Measurements from ENCODE around the gene RUVBL1.

RUVBL1 gene

DNA sequence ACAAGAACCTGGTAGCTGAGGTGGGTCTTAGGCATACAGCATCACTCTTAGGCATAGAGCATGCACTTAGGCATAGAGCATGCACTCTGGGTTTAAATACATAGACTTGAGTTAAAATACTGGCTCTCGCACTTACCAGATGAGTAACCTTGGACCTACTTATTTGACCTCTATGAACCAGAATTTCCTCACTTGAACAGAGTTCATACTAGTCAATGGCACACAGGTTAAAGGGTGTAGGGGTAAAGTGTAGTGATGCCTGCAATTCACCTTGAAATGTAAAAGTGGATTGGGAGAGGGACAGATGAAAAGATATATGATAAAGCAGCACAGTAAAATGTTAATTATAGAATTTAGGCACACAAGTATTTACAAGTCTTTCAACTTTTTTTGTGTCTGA, 1.6 kb downstream of the RUVBL1 start:
- no peak for DNase-seq (ENCODE audit: low read depth)
- TF ChIP-seq, protein P1, sequence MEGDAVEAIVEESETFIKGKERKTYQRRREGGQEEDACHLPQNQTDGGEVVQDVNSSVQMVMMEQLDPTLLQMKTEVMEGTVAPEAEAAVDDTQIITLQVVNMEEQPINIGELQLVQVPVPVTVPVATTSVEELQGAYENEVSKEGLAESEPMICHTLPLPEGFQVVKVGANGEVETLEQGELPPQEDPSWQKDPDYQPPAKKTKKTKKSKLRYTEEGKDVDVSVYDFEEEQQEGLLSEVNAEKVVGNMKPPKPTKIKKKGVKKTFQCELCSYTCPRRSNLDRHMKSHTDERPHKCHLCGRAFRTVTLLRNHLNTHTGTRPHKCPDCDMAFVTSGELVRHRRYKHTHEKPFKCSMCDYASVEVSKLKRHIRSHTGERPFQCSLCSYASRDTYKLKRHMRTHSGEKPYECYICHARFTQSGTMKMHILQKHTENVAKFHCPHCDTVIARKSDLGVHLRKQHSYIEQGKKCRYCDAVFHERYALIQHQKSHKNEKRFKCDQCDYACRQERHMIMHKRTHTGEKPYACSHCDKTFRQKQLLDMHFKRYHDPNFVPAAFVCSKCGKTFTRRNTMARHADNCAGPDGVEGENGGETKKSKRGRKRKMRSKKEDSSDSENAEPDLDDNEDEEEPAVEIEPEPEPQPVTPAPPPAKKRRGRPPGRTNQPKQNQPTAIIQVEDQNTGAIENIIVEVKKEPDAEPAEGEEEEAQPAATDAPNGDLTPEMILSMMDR (IDR thresholded peaks at IDR 0.05; ENCODE audit: insufficient read depth, low read depth, low read length, missing control alignments), result no peak
- H3K4me3 ChIP-seq (ENCODE audit: low read depth, low read length), result no peak overlapping the region

DNA sequence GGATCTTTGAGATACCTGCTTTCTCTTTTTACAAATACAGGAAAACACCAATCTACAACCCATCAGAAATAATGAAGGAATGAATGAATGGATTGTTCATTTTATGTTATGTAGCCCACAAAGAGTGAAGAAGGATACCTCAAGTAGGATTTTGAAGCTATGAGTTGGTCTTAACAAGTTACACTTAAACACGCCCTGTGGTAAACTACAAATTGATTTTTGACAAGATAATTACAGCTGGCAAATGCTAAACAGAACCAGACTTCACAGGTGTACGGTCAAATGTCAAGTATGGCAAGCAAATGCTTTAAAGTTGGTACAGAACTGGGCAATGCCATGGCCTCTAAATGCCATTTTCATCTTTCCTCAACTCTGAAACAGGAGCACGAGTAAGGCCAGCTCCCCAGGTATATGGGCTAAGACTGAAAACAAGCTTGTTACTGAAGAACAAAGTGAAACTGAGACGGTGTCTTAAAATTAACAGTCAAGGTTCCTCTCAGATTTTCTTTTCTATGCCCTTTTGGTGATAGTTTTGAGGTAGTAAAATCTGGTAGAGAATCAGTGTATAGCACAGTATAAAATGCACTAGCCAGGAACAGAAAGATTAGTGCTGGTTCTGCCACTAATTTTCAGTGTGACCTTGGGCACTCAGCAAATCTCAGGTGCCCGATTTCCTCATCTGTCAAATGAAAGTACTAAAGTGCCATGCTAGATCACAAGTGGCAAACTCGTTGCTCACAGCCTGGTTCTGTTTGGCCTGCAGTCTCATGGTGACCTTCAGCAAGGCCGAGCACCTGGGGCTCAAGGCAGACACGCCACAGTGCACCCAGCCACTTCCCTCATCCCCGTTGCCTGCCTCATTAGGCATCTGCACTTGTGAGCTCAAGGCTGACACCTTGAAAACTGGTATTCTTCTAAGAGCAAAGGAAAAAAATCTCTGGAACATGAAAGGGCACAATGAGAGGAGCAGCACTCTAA, 9.5 kb downstream of the RUVBL1 start:
- peak overlapping the region; percentile 41 for H3K4me3 ChIP-seq (ENCODE audit: low read depth, low read length)
- TF ChIP-seq, protein P1 (IDR thresholded peaks at IDR 0.05; ENCODE audit: insufficient read depth, low read depth, low read length, missing control alignments), result no peak
- DNase-seq (ENCODE audit: low read depth), result peak; percentile 69

DNA sequence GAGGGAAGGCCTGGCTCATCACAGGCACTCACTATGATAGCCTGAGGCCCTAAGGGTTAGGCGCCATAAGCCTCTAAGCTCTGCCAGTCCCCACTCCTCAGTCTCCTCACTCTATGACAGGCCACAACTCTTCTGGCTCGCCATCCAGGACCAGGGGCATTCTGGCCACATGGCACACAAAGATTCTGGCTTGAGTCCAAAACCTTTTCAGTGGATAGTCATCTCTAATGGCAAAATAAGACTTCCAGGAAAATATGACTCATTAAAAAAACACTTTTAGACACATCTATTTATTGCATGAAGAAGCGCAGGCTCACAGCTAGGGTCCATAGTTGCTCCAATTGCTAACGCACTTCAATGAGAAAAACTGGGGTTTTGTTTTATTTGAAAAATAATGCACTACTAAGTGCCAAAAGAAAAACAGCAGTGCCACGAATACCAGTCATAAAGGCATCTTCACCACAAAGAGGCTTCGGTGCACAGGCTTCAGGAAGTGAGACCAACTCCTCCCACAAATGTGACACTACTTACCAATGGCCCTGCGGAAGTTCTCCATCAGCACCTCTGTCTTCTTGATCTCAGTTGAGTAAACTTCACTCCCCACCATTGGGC, 11.1 kb downstream of the RUVBL1 start:
- DNase-seq (ENCODE audit: low read depth), result peak; percentile 75
- TF ChIP-seq, protein P1 (IDR thresholded peaks at IDR 0.05; ENCODE audit: insufficient read depth, low read depth, low read length, missing control alignments), result no peak
- H3K4me3 ChIP-seq (ENCODE audit: low read depth, low read length), result no peak overlapping the region

DNA sequence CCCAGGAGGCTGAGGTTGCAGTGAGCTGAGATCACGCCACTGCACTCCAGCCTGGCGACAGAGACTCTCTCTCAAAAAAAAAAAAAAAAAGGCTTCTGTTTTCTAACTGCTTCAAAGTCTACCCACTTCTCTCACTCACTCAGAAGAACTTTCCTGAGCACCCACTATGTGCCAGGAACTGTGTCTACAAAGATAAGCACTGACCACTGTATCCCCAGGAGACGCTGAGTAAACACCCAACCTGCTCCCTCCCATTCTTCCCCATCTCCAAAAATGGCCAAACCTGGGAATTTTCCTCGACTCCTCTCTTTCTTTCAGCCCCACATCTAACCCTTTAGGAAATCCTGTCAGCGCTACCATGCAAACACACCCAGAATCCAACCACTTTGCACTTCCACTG, 12.5 kb downstream of the RUVBL1 start:
- TF ChIP-seq, protein P1 (IDR thresholded peaks at IDR 0.05; ENCODE audit: insufficient read depth, low read depth, low read length, missing control alignments), result no peak
- DNase-seq (ENCODE audit: low read depth), result no peak
- no peak overlapping the region for H3K4me3 ChIP-seq (ENCODE audit: low read depth, low read length)

DNA sequence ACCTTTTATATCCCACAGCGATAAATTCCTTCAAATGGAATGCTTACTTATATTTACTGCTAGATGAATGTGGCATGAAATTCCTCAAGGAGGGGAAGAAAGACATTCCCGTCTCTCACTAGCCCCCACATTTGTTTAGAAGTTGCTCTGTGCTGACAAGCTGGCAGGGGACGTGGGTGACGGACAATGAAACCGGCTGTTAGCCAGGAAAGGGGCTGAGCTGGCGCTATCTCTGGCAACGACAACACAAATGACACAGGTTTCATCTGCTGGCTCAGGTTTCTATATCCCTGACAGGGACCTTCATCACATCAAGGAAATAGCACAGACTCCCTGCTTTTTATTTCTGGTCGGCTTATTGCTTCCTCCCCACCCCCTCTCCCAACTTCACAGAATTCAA, 15.8 kb downstream of the RUVBL1 start:
- no peak for DNase-seq (ENCODE audit: low read depth)
- H3K4me3 ChIP-seq (ENCODE audit: low read depth, low read length), result no peak overlapping the region
- TF ChIP-seq, protein P1 (IDR thresholded peaks at IDR 0.05; ENCODE audit: insufficient read depth, low read depth, low read length, missing control alignments), result no peak

DNA sequence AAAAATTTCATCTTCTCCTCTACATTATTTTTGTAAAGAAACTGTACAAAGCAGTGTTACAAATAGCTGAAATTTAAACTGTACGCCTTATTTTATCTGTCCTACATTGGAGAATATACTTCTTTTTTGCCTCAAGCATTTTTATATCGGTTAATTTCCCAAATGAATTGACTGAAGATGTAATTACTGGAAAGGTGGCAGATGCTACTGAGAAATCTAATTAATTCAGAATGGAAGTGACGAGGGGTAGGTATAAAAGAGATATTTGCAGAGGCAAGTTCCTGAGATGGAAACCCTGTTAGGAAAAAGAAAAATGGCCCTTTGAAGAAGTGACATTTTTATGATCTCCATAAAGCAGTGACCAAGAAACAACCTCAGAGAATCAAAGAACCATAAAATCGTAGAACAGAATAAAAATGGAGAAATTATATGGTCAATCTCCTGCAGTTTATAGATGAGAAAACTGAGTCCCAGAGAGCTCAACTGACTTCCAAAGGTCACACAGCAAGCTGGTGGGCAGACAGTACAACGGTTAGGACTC, 20.4 kb downstream of the RUVBL1 start:
- no peak overlapping the region for H3K4me3 ChIP-seq (ENCODE audit: low read depth, low read length)
- TF ChIP-seq, protein P1 (IDR thresholded peaks at IDR 0.05; ENCODE audit: insufficient read depth, low read depth, low read length, missing control alignments), result no peak
- no peak for DNase-seq (ENCODE audit: low read depth)

Measured in GM12865 (cell line).